H1 (cell line): ENCODE measurements around the gene FRK. TPM values are rescaled to one million over a fixed set of nuclear protein-coding genes. Genes with fewer than 3 reads are reported as not detected.

Experiments used
- CTCF ChIA-PET: fragments of 300-600 bp; sonication (Branson Sonifier 250); formaldehyde crosslinking; loops from one replicate; lab custom pipeline; 2021; ENCODE audit not compliant: partially characterized antibody; lab: Charles Lee
- POLR2A ChIA-PET: fragments of 300-600 bp; sonication (Branson Sonifier 250); formaldehyde crosslinking; loops from one replicate; lab custom pipeline; 2021; ENCODE audit warnings: inconsistent platforms; ENCODE audit not compliant: partially characterized antibody; lab: Charles Lee
- DNase-seq, 2 experiments: peaks; one replicate each; pipeline versions ENCODE4 v3.0.0 to v3.0.0-alpha.2; 2010 to 2022; ENCODE audit warnings: low spot score in 2 of 2, low read depth in 1 of 2, mixed read lengths in 1 of 2
- FAIRE-seq: peaks from 2 replicates; lab custom pipeline; 2011; peaks lifted over from hg19 to GRCh38; lab: Jason Lieb, UNC
- H2AFZ ChIP-seq: 2 replicates; pipeline ENCODE4 v1.8.1; 2012; ENCODE audit warnings: low read length, inconsistent platforms
- H2AK5ac ChIP-seq: 2 replicates; pipeline ENCODE4 v1.6.1; 2013; ENCODE audit warnings: low read depth, low read length
- H2BK120ac ChIP-seq: replicated peaks from 2 replicates; pipeline ENCODE3; 2013; ENCODE audit warnings: low read depth, low read length, inconsistent platforms
- H2BK12ac ChIP-seq: 2 replicates; pipeline ENCODE4 v1.6.1; 2013; ENCODE audit warnings: low read depth, low read length
- H2BK15ac ChIP-seq: 2 replicates; pipeline ENCODE4 v1.6.1; 2013; ENCODE audit warnings: low read length
- H2BK20ac ChIP-seq: 2 replicates; pipeline ENCODE4 v1.6.1; 2013; ENCODE audit warnings: low read length
- H2BK5ac ChIP-seq: 2 replicates; pipeline ENCODE4 v1.6.1; 2013; ENCODE audit warnings: low read depth, low read length
- H3K14ac ChIP-seq: 2 replicates; pipeline ENCODE4 v1.6.1; 2013; ENCODE audit warnings: inconsistent platforms; ENCODE audit not compliant: insufficient read length
- H3K18ac ChIP-seq: 2 replicates; pipeline ENCODE4 v1.6.1; 2013; ENCODE audit warnings: low read length; ENCODE audit errors: extremely low read depth
- H3K23ac ChIP-seq: 2 replicates; pipeline ENCODE4 v1.6.1; 2013; ENCODE audit warnings: inconsistent platforms; ENCODE audit not compliant: insufficient read length
- H3K23me2 ChIP-seq: 2 replicates; pipeline ENCODE4 v1.6.1; 2013; ENCODE audit warnings: low read depth, low read length
- H3K27ac ChIP-seq: 2 replicates; pipeline ENCODE4 v1.6.1; 2011; ENCODE audit warnings: low read depth, low read length, inconsistent platforms
- H3K27me3 ChIP-seq, 4 experiments: replicated peaks in 1 of 4; 1 replicate in 1 of 4; 2 replicates in 3 of 4; pipeline versions ENCODE4 v1.6.1 to v1.8.1; 2011 to 2013; ENCODE audit warnings: low read length in 3 of 4, mild to moderate bottlenecking in 3 of 4, inconsistent platforms in 2 of 4, mixed read lengths in 2 of 4, moderate library complexity in 1 of 4; ENCODE audit not compliant: control insufficient read depth in 3 of 4, insufficient read depth in 3 of 4; ENCODE audit errors: extremely low read depth in 1 of 4
- H3K36me3 ChIP-seq, 4 experiments: 2 replicates each; pipeline versions ENCODE4 v1.6.1 to v1.8.1; 2011 to 2013; ENCODE audit warnings: mild to moderate bottlenecking in 4 of 4, low read length in 3 of 4, moderate library complexity in 2 of 4, control low read depth in 1 of 4, inconsistent platforms in 1 of 4; ENCODE audit not compliant: insufficient read depth in 4 of 4, control insufficient read depth in 2 of 4
- H3K4ac ChIP-seq: replicated peaks from 2 replicates; pipeline ENCODE3; 2013; ENCODE audit warnings: low read length, low read depth, mixed read lengths, inconsistent platforms; ENCODE audit not compliant: insufficient read length
- H3K4me1 ChIP-seq, 4 experiments: replicated peaks in 1 of 4; 1 replicate in 1 of 4; 2 replicates in 3 of 4; pipeline versions ENCODE4 v1.6.1 to v1.8.1; 2011 to 2013; ENCODE audit warnings: low read length in 3 of 4, inconsistent platforms in 2 of 4, mixed read lengths in 1 of 4; ENCODE audit not compliant: insufficient read depth in 4 of 4, control insufficient read depth in 3 of 4
- H3K4me2 ChIP-seq, 2 experiments: 2 replicates each; pipeline versions ENCODE4 v1.6.1 to v1.8.1; 2011 to 2013; ENCODE audit warnings: low read depth in 2 of 2, low read length in 2 of 2, control low read depth in 1 of 2, inconsistent platforms in 1 of 2, mild to moderate bottlenecking in 1 of 2; ENCODE audit not compliant: insufficient read depth in 1 of 2
- H3K4me3 ChIP-seq, 4 experiments: fragments of 200-600, 300-600 bp in 1 of 4; sonication (generic), shearing (Covaris generic), sonication (Bioruptor Twin) in 1 of 4; 2 replicates each; pipeline versions ENCODE4 v1.5.1 to v1.8.1; 2011 to 2016; ENCODE audit warnings: low read length in 4 of 4, low read depth in 3 of 4, control low read depth in 2 of 4, inconsistent platforms in 2 of 4, mild to moderate bottlenecking in 2 of 4, mixed read lengths in 1 of 4, moderate library complexity in 1 of 4; ENCODE audit not compliant: insufficient read depth in 2 of 4; ENCODE audit errors: extremely low read depth in 1 of 4
- H3K56ac ChIP-seq: replicated peaks from 2 replicates; pipeline ENCODE3; 2013; ENCODE audit warnings: low read depth, mild to moderate bottlenecking, mixed read lengths, low read length, inconsistent platforms; ENCODE audit not compliant: insufficient read length
- H3K79me1 ChIP-seq: 2 replicates; pipeline ENCODE4 v1.6.1; 2013; ENCODE audit warnings: low read depth, low read length, control low read depth
- H3K79me2 ChIP-seq, 2 experiments: 2 replicates each; pipeline versions ENCODE4 v1.6.1 to v1.8.1; 2012 to 2013; ENCODE audit warnings: low read length in 2 of 2, mild to moderate bottlenecking in 2 of 2, inconsistent platforms in 1 of 2; ENCODE audit not compliant: insufficient read depth in 2 of 2, control insufficient read depth in 1 of 2
- H3K9ac ChIP-seq, 4 experiments: replicated peaks in 1 of 4; 1 replicate in 1 of 4; 2 replicates in 3 of 4; pipeline versions ENCODE4 v1.6.1 to v1.8.1; 2011 to 2013; ENCODE audit warnings: low read depth in 3 of 4, low read length in 3 of 4, control low read depth in 2 of 4, mild to moderate bottlenecking in 2 of 4, moderate library complexity in 2 of 4, inconsistent platforms in 1 of 4; ENCODE audit errors: extremely low read depth in 1 of 4
- H3K9me3 ChIP-seq, 2 experiments: 2 replicates each; pipeline versions ENCODE4 v1.6.1 to v1.8.1; 2012 to 2013; ENCODE audit warnings: mild to moderate bottlenecking in 2 of 2, moderate library complexity in 2 of 2, control low read depth in 1 of 2, inconsistent platforms in 1 of 2, low read depth in 1 of 2, low read length in 1 of 2, mixed read lengths in 1 of 2; ENCODE audit not compliant: insufficient read depth in 2 of 2
- H4K20me1 ChIP-seq, 2 experiments: replicated peaks in 1 of 2; 2 replicates each; pipeline versions ENCODE3 to v1.8.1; 2011 to 2013; ENCODE audit warnings: inconsistent platforms in 2 of 2, low read length in 2 of 2, mild to moderate bottlenecking in 1 of 2; ENCODE audit not compliant: insufficient read depth in 2 of 2, control insufficient read depth in 1 of 2
- H4K5ac ChIP-seq: 2 replicates; pipeline ENCODE4 v1.6.1; 2013; ENCODE audit warnings: low read length, low read depth, mixed read lengths, inconsistent platforms; ENCODE audit not compliant: insufficient read length
- H4K8ac ChIP-seq: 2 replicates; pipeline ENCODE4 v1.8.0; 2013; ENCODE audit warnings: mild to moderate bottlenecking, moderate library complexity, low read length, inconsistent platforms; ENCODE audit not compliant: insufficient read depth; ENCODE audit errors: extremely low read depth
- H4K91ac ChIP-seq: replicated peaks from 2 replicates; pipeline ENCODE3; 2013; ENCODE audit warnings: low read length, mixed read lengths, inconsistent platforms; ENCODE audit not compliant: insufficient read length
- BACH1 ChIP-seq: IDR thresholded peaks from 2 replicates; pipeline ENCODE4 v1.6.1; 2012; ENCODE audit warnings: low read length, improper control_type of control experiment
- BCL11A ChIP-seq, 2 experiments: IDR thresholded peaks; one replicate each; pipeline ENCODE4 v1.6.1; 2011; ENCODE audit warnings: low read depth in 2 of 2, low read length in 2 of 2, mild to moderate bottlenecking in 2 of 2
- CREB1 ChIP-seq: IDR thresholded peaks from 2 replicates; pipeline ENCODE4 v1.6.1; 2012; ENCODE audit warnings: inconsistent platforms
- EGR1 ChIP-seq: IDR thresholded peaks from 2 replicates; pipeline ENCODE4 v1.6.1; 2011; ENCODE audit warnings: low read depth, low read length, borderline replicate concordance
- JUN ChIP-seq: IDR thresholded peaks from 2 replicates; pipeline ENCODE4 v1.6.1; 2011; ENCODE audit warnings: low read depth, mild to moderate bottlenecking, improper control_type of control experiment, low read length
- RNF2 ChIP-seq: fragments of 200-900, 300-1000 bp; sonication (generic); IDR thresholded peaks from 2 replicates; pipeline ENCODE4 v1.7.1; 2016; ENCODE audit warnings: borderline replicate concordance, low read depth, mild to moderate bottlenecking, antibody characterized with exemption, low read length; ENCODE audit not compliant: poor library complexity, severe bottlenecking; ENCODE audit errors: missing control alignments
- SAP30 ChIP-seq: fragments of 300-600 bp; sonication (generic); IDR thresholded peaks from 2 replicates; pipeline ENCODE4 v1.7.1; 2012; ENCODE audit warnings: low read length, moderate library complexity, mild to moderate bottlenecking, inconsistent platforms; ENCODE audit not compliant: insufficient read depth, insufficient replicate concordance
- SIRT6 ChIP-seq: IDR thresholded peaks from one replicate; pipeline ENCODE4 v1.7.1; 2012; ENCODE audit warnings: low read length, inconsistent platforms
- TAF1 ChIP-seq: IDR thresholded peaks from 2 replicates; pipeline ENCODE4 v1.6.1; 2011; ENCODE audit warnings: mild to moderate bottlenecking, low read depth, low read length
- WGBS, 2 experiments: shearing (Covaris generic) in 1 of 2; methylation state at CpG; one replicate each; pipeline versions ENCODE4 v1.1.6 to v1.1.7; 2013 to 2015; ENCODE audit warnings: low lambda C conversion rate in 2 of 2, mixed read lengths in 2 of 2, inconsistent platforms in 1 of 2, low coverage in 1 of 2, missing lambda C conversion rate in 1 of 2; ENCODE audit not compliant: insufficient replicate concordance in 2 of 2, insufficient coverage in 1 of 2, insufficient read length in 1 of 2; ENCODE audit errors: extremely low coverage in 1 of 2, missing lambda C conversion rate in 1 of 2; 5-methylcytosine and 5-hydroxymethylcytosine counted together
- polyA plus RNA-seq, 7 experiments: library from polyadenylated mRNA; depleted of rRNA in 3 of 7; stranded (reverse) in 5 of 7; unstranded in 2 of 7; fragments of >200 nt in 5 of 7; fragments of 200-250 nt in 2 of 7; gene quantifications; 1 replicate in 5 of 7; 2 replicates in 1 of 7; 4 replicates in 1 of 7; pipeline versions ENCODE4 v1.2.1 to v1.2.3, GENCODE V29; 2011 to 2013; ENCODE audit warnings: missing spikeins in 2 of 7, mixed read lengths in 2 of 7
- total RNA-seq: library from RNA; stranded (reverse); fragmentation: NEBNext Ultra II Directional; extraction: Animal tissue kit (Norgen Biotek cat#: 25700); gene quantifications from 2 replicates; pipeline ENCODE4 v1.2.1, GENCODE V29; 2021

Gene FRK
- total and polyA plus RNA-seq, 2 of the 8 experiments (the other 6 are each of a cell fraction or from before 2014, with no cell fraction given) = 0.11 to 0.24 TPM

GRCh38 chr6:115887891-115888290, 172.8 kb downstream of the FRK start:
- no peak overlapping the region for H2AFZ ChIP-seq
- no peaks in the 10 kb centered on the region for H3K36me3 ChIP-seq
- H3K4me2 ChIP-seq = no peak overlapping the region
- no peak overlapping the region for H2BK120ac ChIP-seq
- no peak overlapping the region for H4K5ac ChIP-seq
- H3K79me2 ChIP-seq = no peaks in the 10 kb centered on the region
- no peak overlapping the region for H2BK12ac ChIP-seq
- no peaks in the 10 kb centered on the region for H3K79me1 ChIP-seq
- no peaks in the 10 kb centered on the region for H3K23me2 ChIP-seq
- no peak overlapping the region for H2BK5ac ChIP-seq
- DNase-seq = no peak
- no peak overlapping the region for H3K56ac ChIP-seq
- TF ChIP-seq SIRT6 (no peak), JUN (no peak), CREB1 (no peak), BCL11A (IDR thresholded peaks at IDR 0.05; ENCODE audit: low read depth in 2 of 2, low read length in 2 of 2) (no peak), EGR1 (no peak), RNF2 (no peak), BACH1 (no peak), SAP30 (no peak), TAF1 (no peak)
- no peak overlapping the region for H3K18ac ChIP-seq
- no peak overlapping the region for H3K27ac ChIP-seq
- H3K9me3 ChIP-seq = no peaks in the 10 kb centered on the region
- no peak overlapping the region for H3K9ac ChIP-seq
- ChIA-PET POLR2A (no interaction called here), CTCF (interaction anchor here (1.1 to 1.9 kb wide), 2 partner anchors 9 kb away, joined by 3 to 9 read pairs; no protein-coding TSS in a partner anchor)
- H3K14ac ChIP-seq = no peak overlapping the region
- H2BK15ac ChIP-seq = no peak overlapping the region
- FAIRE-seq = no peak
- H3K4ac ChIP-seq = no peak overlapping the region
- no peaks in the 10 kb centered on the region for H3K4me1 ChIP-seq
- no peak overlapping the region for H2BK20ac ChIP-seq
- WGBS, 2 experiments = 94% methylated on average over 7 of the region's 7 CpGs; no CpG with 5 or more reads in 1 of the 2 experiments
- H4K8ac ChIP-seq = no peak overlapping the region
- no peaks in the 10 kb centered on the region for H3K27me3 ChIP-seq
- H3K23ac ChIP-seq = no peak overlapping the region
- H2AK5ac ChIP-seq = no peak overlapping the region
- H4K20me1 ChIP-seq = no peaks in the 10 kb centered on the region
- H3K4me3 ChIP-seq = no peak overlapping the region
- H4K91ac ChIP-seq = no peak overlapping the region
